Ectodermal cell (in vitro differentiated cells): ENCODE data around the gene LIPK.
"Not testable (repeated sequence)": the region's sequence is repeated elsewhere in the genome, so short reads cannot be mapped to it uniquely, and the experiment has no call there.

ENCODE experiments used
- H3K27ac ChIP-seq: 2 replicates; pipeline ENCODE4 v1.7.0; 2013; ENCODE audit warnings: mild to moderate bottlenecking, low read depth, low read length; ENCODE audit not compliant: insufficient read depth, poor library complexity, severe bottlenecking
- H3K27me3 ChIP-seq: 2 replicates; pipeline ENCODE4 v1.7.0; 2013; ENCODE audit warnings: mild to moderate bottlenecking, low read length; ENCODE audit not compliant: insufficient read depth, control insufficient read depth, poor library complexity, severe bottlenecking
- H3K36me3 ChIP-seq: one replicate; pipeline ENCODE4 v1.7.0; 2013; ENCODE audit warnings: low read length; ENCODE audit not compliant: control insufficient read depth, insufficient read depth
- H3K4me1 ChIP-seq: one replicate; pipeline ENCODE4 v1.7.0; 2013; ENCODE audit warnings: low read length; ENCODE audit not compliant: control insufficient read depth, insufficient read depth
- H3K4me3 ChIP-seq: 2 replicates; pipeline ENCODE4 v1.7.0; 2013; ENCODE audit warnings: low read depth, low read length, control low read depth; ENCODE audit not compliant: insufficient read depth
- H3K9me3 ChIP-seq: 2 replicates; pipeline ENCODE4 v1.7.0; 2013; ENCODE audit warnings: mild to moderate bottlenecking, low read length, moderate library complexity; ENCODE audit not compliant: control insufficient read depth
- WGBS, 2 experiments: methylation state at CpG; one replicate each; pipeline ENCODE4 v1.1.7; 2013; ENCODE audit warnings: missing lambda C conversion rate in 2 of 2; 5-methylcytosine and 5-hydroxymethylcytosine counted together

Gene LIPK

DNA sequence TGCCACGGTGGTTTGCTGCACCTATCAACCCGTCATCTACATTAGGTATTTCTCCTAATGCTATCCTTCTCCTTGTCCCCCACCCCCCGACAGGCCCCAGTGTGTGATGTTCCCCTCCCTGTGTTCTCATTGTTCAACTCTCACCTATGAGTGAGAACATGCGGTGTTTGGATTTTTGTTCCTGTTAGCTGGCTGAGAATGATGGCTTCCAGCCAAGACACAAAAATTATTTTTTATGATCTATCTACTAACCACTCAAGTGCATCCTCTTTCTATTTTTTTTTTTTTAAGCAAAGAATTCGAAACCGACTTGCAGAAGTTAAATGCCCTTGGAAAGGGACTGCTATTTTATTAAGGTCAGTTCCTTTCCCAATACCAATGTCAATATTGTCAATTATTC is 3.3 kb downstream of the LIPK start:
- not testable (repeated sequence) for H3K4me3 ChIP-seq, H3K27me3 ChIP-seq, H3K4me1 ChIP-seq, H3K36me3 ChIP-seq, H3K9me3 ChIP-seq, H3K27ac ChIP-seq
- WGBS, 2 experiments, result 56 to 58% methylated on average over 6 of the region's 6 CpGs

DNA sequence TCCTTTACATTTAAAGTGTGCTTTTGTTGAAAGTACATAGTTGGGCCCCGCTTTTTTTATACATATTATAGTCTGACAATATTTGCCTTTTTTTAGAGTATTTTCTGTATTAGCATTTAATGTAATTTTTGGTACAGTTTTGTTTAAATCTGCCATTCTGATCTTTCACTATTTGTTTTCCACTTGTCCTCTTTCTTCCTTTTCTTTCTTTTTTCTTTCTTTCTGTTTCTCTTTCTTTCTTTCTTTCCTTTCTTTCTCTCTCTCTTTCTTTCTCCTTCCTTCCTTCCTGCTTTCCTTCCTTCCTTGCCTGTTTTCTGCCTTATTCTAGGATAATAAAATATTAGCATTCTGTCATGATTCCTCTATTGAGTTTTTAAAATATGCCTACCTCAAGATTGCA is 9.5 kb downstream of the LIPK start:
- H3K36me3 ChIP-seq, result no peaks in the 10 kb centered on the region
- H3K4me3 ChIP-seq, result no peak overlapping the region
- H3K4me1 ChIP-seq, result no peaks in the 10 kb centered on the region
- H3K9me3 ChIP-seq, result no peaks in the 10 kb centered on the region
- no peaks in the 10 kb centered on the region for H3K27me3 ChIP-seq
- 83% methylated on average over 1 of the region's 1 CpG; no CpG with 5 or more reads in 1 of the 2 experiments for WGBS, 2 experiments
- H3K27ac ChIP-seq, result no peak overlapping the region

DNA sequence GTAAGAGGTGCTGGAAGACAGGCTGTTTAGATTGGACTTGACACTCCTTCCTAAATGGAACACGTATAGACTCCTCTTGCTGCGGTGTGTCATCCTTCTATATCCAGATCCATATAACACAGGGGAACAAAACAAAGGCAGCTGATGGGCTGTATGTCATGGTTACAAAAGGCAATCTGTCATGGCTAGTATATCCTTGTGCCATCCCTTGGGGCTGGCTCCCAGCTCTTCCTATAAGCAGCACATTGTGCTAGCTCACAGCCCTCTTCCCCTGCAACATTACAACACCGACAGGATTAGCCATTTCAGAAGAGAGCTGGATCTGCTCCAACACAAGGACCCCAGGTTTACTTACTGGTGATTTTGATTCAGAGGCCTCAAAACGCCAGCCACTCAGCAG is 15.3 kb downstream of the LIPK start:
- H3K36me3 ChIP-seq, result no peaks in the 10 kb centered on the region
- no peak overlapping the region for H3K27ac ChIP-seq
- H3K9me3 ChIP-seq, result no peaks in the 10 kb centered on the region
- H3K4me1 ChIP-seq, result no peaks in the 10 kb centered on the region
- H3K4me3 ChIP-seq, result no peak overlapping the region
- H3K27me3 ChIP-seq, result no peaks in the 10 kb centered on the region
- 83 to 92% methylated on average over 4 of the region's 4 CpGs for WGBS, 2 experiments

DNA sequence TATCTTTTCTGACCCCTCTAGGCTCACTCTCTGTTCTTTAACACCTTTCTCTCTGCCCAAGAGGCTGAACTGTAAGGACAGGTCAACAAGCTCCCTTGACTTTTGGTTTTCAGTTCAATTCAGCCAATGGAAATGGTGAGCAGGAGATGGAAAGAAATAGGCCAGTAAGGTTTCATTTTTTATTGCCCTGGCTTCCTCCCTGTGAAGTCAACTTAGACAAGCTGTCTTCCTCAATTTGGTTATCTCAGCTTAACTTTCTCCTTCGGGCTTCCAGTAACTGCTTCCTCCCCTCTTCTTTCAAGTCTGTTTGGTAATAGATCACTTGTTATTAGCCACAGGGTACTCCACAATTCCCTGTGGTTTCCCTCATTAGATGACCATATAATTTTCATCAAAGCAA is 19.7 kb downstream of the LIPK start:
- Histone ChIP-seq H3K27ac (no peak overlapping the region), H3K36me3 (no peaks in the 10 kb centered on the region), H3K4me1 (no peaks in the 10 kb centered on the region), H3K27me3 (no peaks in the 10 kb centered on the region), H3K4me3 (no peak overlapping the region), H3K9me3 (no peaks in the 10 kb centered on the region)
- 70 to 78% methylated on average over 1 of the region's 1 CpG for WGBS, 2 experiments

DNA sequence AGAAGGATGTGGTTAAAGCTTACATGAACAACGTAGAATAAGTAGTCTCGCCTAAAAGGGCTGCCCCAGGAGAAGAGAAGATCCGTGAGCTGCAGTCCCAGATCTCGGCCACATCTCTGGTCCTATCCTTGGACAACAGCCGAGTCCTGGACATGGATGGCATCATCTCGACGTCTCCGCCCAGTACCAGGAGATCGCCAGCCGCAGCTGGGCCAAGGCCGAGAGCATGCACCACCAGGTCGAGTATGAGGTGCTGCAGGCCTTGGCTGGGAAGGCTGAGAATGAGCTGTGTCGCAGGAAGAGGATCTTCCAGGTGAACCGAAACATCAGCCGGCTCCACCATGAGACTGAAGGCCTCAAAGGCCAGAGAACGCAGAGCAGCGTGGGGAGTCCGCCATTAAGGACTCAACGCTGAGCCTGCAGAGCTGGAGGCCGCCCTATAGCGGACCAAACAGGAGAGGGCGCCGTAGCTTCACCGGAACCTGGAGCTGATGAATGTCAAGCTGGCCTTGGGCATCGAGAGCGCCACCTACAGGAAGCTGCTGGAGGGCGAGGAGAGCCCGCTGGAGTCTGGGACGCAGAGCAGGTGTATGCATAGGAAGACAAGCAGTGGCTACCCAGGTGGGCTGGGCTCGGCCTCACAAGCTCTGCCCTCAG is 22.2 kb downstream of the LIPK start:
- Histone ChIP-seq H3K9me3 (no peaks in the 10 kb centered on the region), H3K27ac (no peak overlapping the region), H3K36me3 (no peaks in the 10 kb centered on the region), H3K4me3 (no peak overlapping the region), H3K4me1 (no peaks in the 10 kb centered on the region), H3K27me3 (no peaks in the 10 kb centered on the region)
- WGBS, 2 experiments, result 75 to 80% methylated on average over 30 of the region's 30 CpGs

- H3K36me3 ChIP-seq, result no peaks in the 10 kb centered on the region
- H3K4me3 ChIP-seq, result no peak overlapping the region
- 75 to 83% methylated on average over 4 of the region's 4 CpGs for WGBS, 2 experiments
- H3K4me1 ChIP-seq, result no peaks in the 10 kb centered on the region
- no peaks in the 10 kb centered on the region for H3K27me3 ChIP-seq
- H3K9me3 ChIP-seq, result no peaks in the 10 kb centered on the region
- no peak overlapping the region for H3K27ac ChIP-seq
Measured at GRCh38 chr10:88730864-88731263, 24.8 kb downstream of the LIPK start.

DNA sequence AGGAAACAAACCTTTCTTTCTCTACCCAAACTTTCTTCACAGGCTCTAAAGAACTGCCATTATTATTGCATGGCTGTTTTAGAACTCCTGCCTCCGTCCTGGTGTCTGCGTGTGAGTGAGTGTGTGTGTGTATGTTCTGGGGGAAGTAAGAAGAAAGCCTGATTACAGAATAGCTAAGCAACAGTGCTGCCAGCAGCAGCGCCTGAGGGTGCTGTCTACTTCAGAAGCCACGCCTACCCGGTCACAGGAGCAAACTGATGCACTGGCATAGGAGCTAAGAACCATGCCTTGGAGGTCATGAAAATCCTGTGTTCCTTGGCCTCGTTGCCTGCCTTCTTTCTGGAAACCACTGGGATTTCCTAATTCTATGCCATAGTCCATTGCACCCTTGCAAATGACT is 25.2 kb downstream of the LIPK start:
- no peaks in the 10 kb centered on the region for H3K9me3 ChIP-seq
- no peaks in the 10 kb centered on the region for H3K27me3 ChIP-seq
- 72 to 73% methylated on average over 6 of the region's 6 CpGs for WGBS, 2 experiments
- H3K4me1 ChIP-seq, result no peaks in the 10 kb centered on the region
- no peaks in the 10 kb centered on the region for H3K36me3 ChIP-seq
- no peak overlapping the region for H3K27ac ChIP-seq
- no peak overlapping the region for H3K4me3 ChIP-seq

DNA sequence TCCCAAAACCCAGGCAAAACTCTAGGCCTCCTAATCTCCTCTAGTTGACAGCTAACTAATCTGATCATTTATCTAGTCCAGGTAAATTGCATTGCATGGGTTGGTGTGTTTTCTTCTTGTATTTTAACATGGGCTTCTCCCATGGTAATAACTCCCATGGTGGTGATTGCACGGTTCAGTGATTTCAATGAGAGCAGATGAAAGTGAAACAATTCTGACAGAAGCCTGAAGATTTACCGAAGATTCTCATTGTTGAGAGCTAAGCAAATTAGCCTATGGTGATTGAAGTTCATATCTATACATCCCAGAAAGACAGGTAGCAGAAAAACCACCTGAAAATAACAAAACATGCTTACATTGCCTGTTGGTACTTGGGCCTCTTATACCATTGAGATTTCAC is 27.2 kb downstream of the LIPK start:
- H3K36me3 ChIP-seq, result no peaks in the 10 kb centered on the region
- no peaks in the 10 kb centered on the region for H3K27me3 ChIP-seq
- no peak overlapping the region for H3K27ac ChIP-seq
- H3K4me1 ChIP-seq, result no peaks in the 10 kb centered on the region
- no peaks in the 10 kb centered on the region for H3K9me3 ChIP-seq
- WGBS, 2 experiments, result 84 to 91% methylated on average over 2 of the region's 2 CpGs
- H3K4me3 ChIP-seq, result no peak overlapping the region

- 100% methylated on average over 1 of the region's 1 CpG; no CpG with 5 or more reads in 1 of the 2 experiments for WGBS, 2 experiments
Measured at GRCh38 chr10:88735661-88736060, 29.6 kb downstream of the LIPK start.

DNA sequence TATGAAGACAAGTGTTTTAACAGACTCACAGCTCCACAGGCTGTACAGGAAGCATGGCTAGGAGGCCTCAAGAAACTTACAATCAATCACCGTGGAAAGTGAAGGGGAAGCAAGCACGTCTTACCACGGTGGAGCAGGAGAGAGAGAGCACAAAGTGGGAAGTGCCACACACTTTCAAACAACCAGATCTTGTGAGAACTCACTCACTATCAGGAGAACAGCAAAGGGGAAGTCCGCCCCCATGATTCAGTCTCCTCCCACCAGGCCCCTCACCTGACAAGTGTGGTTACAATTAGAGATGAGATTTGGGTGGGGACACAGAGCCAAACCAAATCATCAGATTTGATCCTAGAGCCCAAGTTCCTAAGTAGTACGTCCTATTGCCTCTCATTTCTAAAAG is 35.9 kb downstream of the LIPK start:
- H3K27me3 ChIP-seq, H3K36me3 ChIP-seq, H3K9me3 ChIP-seq, H3K4me1 ChIP-seq, H3K4me3 ChIP-seq, H3K27ac ChIP-seq: not testable (repeated sequence)
- WGBS, 2 experiments, result 64 to 69% methylated on average over 5 of the region's 5 CpGs

More at GRCh38 chr10:88735661-88736060, 29.6 kb downstream of the LIPK start:
- Histone ChIP-seq H3K4me3 (no peak overlapping the region), H3K36me3 (no peaks in the 10 kb centered on the region), H3K27me3 (no peaks in the 10 kb centered on the region), H3K9me3 (no peaks in the 10 kb centered on the region), H3K27ac (no peak overlapping the region), H3K4me1 (no peaks in the 10 kb centered on the region)

DNA sequence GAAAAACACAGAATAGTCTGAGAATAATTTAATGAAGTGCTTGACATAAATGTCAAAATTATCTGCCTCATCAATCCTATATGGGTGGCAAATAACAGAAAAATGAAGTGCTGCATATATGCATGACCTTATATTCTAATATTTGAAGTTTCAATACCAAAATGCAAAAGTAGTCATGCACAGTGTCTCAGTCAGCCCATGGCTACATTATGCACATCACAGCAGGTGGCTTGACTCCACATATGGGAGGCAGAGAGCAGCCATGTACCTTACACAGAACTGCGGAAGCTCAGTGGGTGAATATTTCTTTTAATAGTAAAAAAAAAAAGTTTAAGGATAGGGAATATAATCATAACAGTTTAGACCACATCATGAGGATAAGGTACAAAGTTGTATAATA is 36.4 kb downstream of the LIPK start:
- no peaks in the 10 kb centered on the region for H3K36me3 ChIP-seq
- H3K4me1 ChIP-seq, result no peaks in the 10 kb centered on the region
- no peaks in the 10 kb centered on the region for H3K27me3 ChIP-seq
- H3K27ac ChIP-seq, result no peak overlapping the region
- H3K4me3 ChIP-seq, result no peak overlapping the region
- no peaks in the 10 kb centered on the region for H3K9me3 ChIP-seq
- WGBS, 2 experiments, result 100% methylated on average over 1 of the region's 1 CpG; no CpG with 5 or more reads in 1 of the 2 experiments
